OCI-LY7 (cell line): ENCODE measurements around the gene ZNF689. TPM values are rescaled to one million over a fixed set of nuclear protein-coding genes. Genes with fewer than 3 reads are reported as not detected.

Source experiments
- BruUV-seq: library from RNA; stranded (reverse); fragments of 400-500 nt; replicated peaks from 2 replicates; lab custom pipeline; 2021; lab: Mats Ljungman, UMichigan
- CTCF ChIA-PET: fragments of 300-600 bp; sonication (Branson Sonifier 250); formaldehyde crosslinking; loops from one replicate; lab custom pipeline; 2022; ENCODE audit warnings: antibody characterized with exemption; ENCODE audit not compliant: unreplicated experiment; lab: Charles Lee
- POLR2A ChIA-PET: fragments of 300-600 bp; sonication (Branson Sonifier 250); formaldehyde crosslinking; loops from one replicate; lab custom pipeline; 2022; ENCODE audit warnings: antibody characterized with exemption; lab: Charles Lee
- DNase-seq: peaks from one replicate; pipeline ENCODE4 v3.0.0-alpha.2; 2015; ENCODE audit warnings: low spot score
- H2AFZ ChIP-seq: fragments of 200-600 bp; sonication (generic), shearing (Covaris generic); 2 replicates; pipeline ENCODE4 v1.6.1; 2014; ENCODE audit warnings: mild to moderate bottlenecking, antibody characterized with exemption, low read length, moderate library complexity
- H3K27ac ChIP-seq: fragments of 200-600 bp; sonication (generic); 2 replicates; pipeline ENCODE4 v1.5.1; 2014; ENCODE audit warnings: mixed run types, low read depth, mild to moderate bottlenecking, moderate library complexity, low read length, inconsistent platforms; ENCODE audit not compliant: poor library complexity, severe bottlenecking
- H3K36me3 ChIP-seq: fragments of 200-600 bp; sonication (generic); 2 replicates; pipeline ENCODE4 v1.6.1; 2014; ENCODE audit warnings: mild to moderate bottlenecking, antibody characterized with exemption, low read length, moderate library complexity, mixed read lengths; ENCODE audit not compliant: insufficient read depth
- H3K4me1 ChIP-seq: fragments of 200-600 bp; sonication (generic); 2 replicates; pipeline ENCODE4 v1.5.1; 2014; ENCODE audit warnings: mild to moderate bottlenecking, low read length; ENCODE audit not compliant: insufficient read depth, poor library complexity, severe bottlenecking
- H3K4me2 ChIP-seq: fragments of 200-600 bp; sonication (generic); 2 replicates; pipeline ENCODE4 v1.6.1; 2014; ENCODE audit warnings: mild to moderate bottlenecking, low read length
- H3K4me3 ChIP-seq: fragments of 200-600 bp; sonication (generic); 2 replicates; pipeline ENCODE4 v1.5.1; 2014; ENCODE audit warnings: mild to moderate bottlenecking, low read depth, low read length; ENCODE audit not compliant: poor library complexity, severe bottlenecking
- H3K79me2 ChIP-seq: fragments of 200-600 bp; sonication (generic); 2 replicates; pipeline ENCODE4 v1.6.1; 2016; ENCODE audit warnings: low read depth, mild to moderate bottlenecking, low read length, moderate library complexity, mixed read lengths; ENCODE audit not compliant: insufficient read depth
- H3K9me2 ChIP-seq: fragments of 200-600 bp; sonication (generic); 2 replicates; pipeline ENCODE4 v1.6.1; 2016; ENCODE audit warnings: mild to moderate bottlenecking, low read length, mixed read lengths; ENCODE audit not compliant: insufficient read depth
- H3K9me3 ChIP-seq: fragments of 200-600 bp; sonication (generic); 2 replicates; pipeline ENCODE4 v1.6.1; 2014; ENCODE audit warnings: mild to moderate bottlenecking, mixed run types, low read length, mixed read lengths
- H4K20me1 ChIP-seq: fragments of 200-600 bp; sonication (generic); 2 replicates; pipeline ENCODE4 v1.6.1; 2014; ENCODE audit warnings: mild to moderate bottlenecking, antibody characterized with exemption, low read length, moderate library complexity, mixed read lengths; ENCODE audit not compliant: insufficient read depth
- EZH2phosphoT487 ChIP-seq: fragments of 200-600 bp; sonication (generic); IDR thresholded peaks from 2 replicates; pipeline ENCODE4 v1.6.1; 2018; ENCODE audit warnings: low read depth, borderline replicate concordance, mild to moderate bottlenecking, mixed run types, antibody characterized with exemption, low read length, moderate library complexity, mixed read lengths
- intact Hi-C: fragments of 100-400 bp; cut with micrococcal nuclease; formaldehyde crosslinking; loops from one replicate; pipeline ENCODE4 v1.10.0; 2022; ENCODE audit not compliant: unreplicated experiment
- total RNA-seq, 2 experiments: library from RNA; depleted of rRNA in 1 of 2; stranded (reverse); fragments of >200 nt in 1 of 2; shearing (Covaris generic) in 1 of 2; gene quantifications; 2 replicates each; pipeline ENCODE4 v1.2.3, GENCODE V29; 2014 to 2022
- TF ChIP-seq, protein P1 (sequence below): fragments of 200-600 bp; sonication (generic); conservative IDR thresholded peaks from 2 replicates; pipeline ENCODE4 v1.5.1; 2014; ENCODE audit warnings: mild to moderate bottlenecking, antibody characterized with exemption, low read length, moderate library complexity, mixed read lengths

The ZNF689 gene
- total RNA-seq, 2 experiments from 2014 or later = 15.0 to 16.7 TPM

DNA sequence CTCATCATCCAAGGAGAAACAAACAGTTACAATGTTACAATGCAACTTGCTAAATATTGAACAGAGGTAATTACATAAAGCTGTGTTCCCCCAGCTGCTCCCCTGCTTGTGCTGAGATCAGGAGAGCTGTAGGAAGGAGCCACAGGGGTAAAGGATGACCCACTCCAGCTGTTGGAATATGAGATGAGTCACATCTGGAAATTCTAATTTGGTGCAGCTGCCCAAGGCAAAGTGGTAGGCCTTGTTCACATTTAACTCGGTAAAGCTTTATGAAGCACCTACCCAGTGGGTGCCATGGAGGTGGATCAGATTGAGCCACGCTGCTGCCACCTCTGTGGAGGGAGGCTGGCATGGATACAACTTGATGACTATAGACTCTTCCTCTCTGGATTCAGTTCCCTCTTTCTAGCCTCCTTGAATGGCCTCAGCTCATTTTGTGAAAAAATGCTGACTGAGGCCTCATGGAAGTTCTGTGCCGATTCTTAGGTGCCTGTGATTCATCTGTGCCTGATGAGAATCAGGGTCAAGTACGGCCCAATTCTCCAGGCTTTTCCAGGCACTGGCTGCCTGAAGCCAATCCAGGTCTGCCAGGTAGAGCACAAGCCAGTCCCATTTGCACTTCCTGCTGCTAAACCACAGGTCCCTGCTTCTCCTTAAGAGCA lies 7.4 kb downstream of the ZNF689 start:
- Histone ChIP-seq H3K9me2 (no peaks in the 10 kb centered on the region), H3K4me3 (no peak overlapping the region), H3K36me3 (peaks cover 55% of the 10 kb centered on the region), H3K79me2 (no peaks in the 10 kb centered on the region), H3K4me1 (peaks cover 4% of the 10 kb centered on the region), H4K20me1 (no peaks in the 10 kb centered on the region), H3K4me2 (no peak overlapping the region), H2AFZ (no peak overlapping the region), H3K27ac (no peak overlapping the region), H3K9me3 (0 out of 2 replicates have a peak, but pooled peaks cover 3% of the 10 kb centered on the region)
- POLR2A ChIA-PET = interaction anchor here (0.5 to 1.7 kb wide), 6 partner anchors 10 to 28 kb away, joined by 3 to 5 read pairs (median 3); no protein-coding TSS in a partner anchor
- TF ChIP-seq EZH2phosphoT487 = no peak
- TF ChIP-seq, protein P1, sequence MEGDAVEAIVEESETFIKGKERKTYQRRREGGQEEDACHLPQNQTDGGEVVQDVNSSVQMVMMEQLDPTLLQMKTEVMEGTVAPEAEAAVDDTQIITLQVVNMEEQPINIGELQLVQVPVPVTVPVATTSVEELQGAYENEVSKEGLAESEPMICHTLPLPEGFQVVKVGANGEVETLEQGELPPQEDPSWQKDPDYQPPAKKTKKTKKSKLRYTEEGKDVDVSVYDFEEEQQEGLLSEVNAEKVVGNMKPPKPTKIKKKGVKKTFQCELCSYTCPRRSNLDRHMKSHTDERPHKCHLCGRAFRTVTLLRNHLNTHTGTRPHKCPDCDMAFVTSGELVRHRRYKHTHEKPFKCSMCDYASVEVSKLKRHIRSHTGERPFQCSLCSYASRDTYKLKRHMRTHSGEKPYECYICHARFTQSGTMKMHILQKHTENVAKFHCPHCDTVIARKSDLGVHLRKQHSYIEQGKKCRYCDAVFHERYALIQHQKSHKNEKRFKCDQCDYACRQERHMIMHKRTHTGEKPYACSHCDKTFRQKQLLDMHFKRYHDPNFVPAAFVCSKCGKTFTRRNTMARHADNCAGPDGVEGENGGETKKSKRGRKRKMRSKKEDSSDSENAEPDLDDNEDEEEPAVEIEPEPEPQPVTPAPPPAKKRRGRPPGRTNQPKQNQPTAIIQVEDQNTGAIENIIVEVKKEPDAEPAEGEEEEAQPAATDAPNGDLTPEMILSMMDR = no peak
- intact Hi-C loops = no loop called here
- CTCF ChIA-PET = no interaction called here
- no peak for DNase-seq
- TSS peak; percentile 58 for BruUV-seq

- no TSS peak for BruUV-seq
- intact Hi-C loops = no loop called here
- TF ChIP-seq, protein P1 = no peak
- TF ChIP-seq EZH2phosphoT487 = no peak
These were observed 8.2 kb downstream of the ZNF689 start for GRCh38 chr16:30601966-30602365.

DNA sequence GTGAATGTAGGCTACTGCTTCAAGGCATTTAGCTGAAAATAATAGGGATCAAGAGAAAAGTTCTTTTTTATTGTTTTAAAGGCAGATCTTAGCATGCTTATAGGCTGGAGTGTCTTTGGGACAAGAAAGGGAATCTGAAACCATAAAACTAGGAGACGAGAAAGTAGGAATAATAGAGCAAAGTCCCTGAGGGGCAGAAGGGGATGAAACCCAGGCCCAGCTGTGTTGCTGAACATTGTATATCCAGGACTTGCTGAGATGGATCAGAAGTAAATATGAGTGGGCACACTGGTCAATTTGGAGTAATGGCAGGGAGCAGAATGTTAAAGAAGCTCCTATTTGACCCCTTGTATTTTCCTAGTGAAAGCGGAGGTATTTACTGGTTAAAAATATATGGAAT lies 9.3 kb downstream of the ZNF689 start:
- no peaks in the 10 kb centered on the region for H4K20me1 ChIP-seq
- no peak overlapping the region for H3K4me3 ChIP-seq
- no peaks in the 10 kb centered on the region for H3K9me2 ChIP-seq
- H3K79me2 ChIP-seq = no peaks in the 10 kb centered on the region
- H3K27ac ChIP-seq = no peak overlapping the region
- TF ChIP-seq, protein P1 = no peak
- TF ChIP-seq EZH2phosphoT487 = no peak
- peaks cover 4% of the 10 kb centered on the region for H3K4me1 ChIP-seq
- ChIA-PET POLR2A (no interaction called here), CTCF (no interaction called here)
- H3K4me2 ChIP-seq = no peak overlapping the region
- intact Hi-C loops = no loop called here
- no TSS peak for BruUV-seq
- H3K36me3 ChIP-seq = peaks cover 40% of the 10 kb centered on the region
- DNase-seq = no peak
- 0 out of 2 replicates have a peak, but pooled peaks cover 3% of the 10 kb centered on the region for H3K9me3 ChIP-seq
- no peak overlapping the region for H2AFZ ChIP-seq

More at GRCh38 chr16:30601966-30602365, 8.2 kb downstream of the ZNF689 start:
- Histone ChIP-seq H3K4me2 (no peak overlapping the region), H4K20me1 (no peaks in the 10 kb centered on the region), H3K79me2 (no peaks in the 10 kb centered on the region), H3K9me2 (no peaks in the 10 kb centered on the region), H2AFZ (no peak overlapping the region), H3K4me3 (no peak overlapping the region), H3K9me3 (0 out of 2 replicates have a peak, but pooled peaks cover 3% of the 10 kb centered on the region), H3K27ac (no peak overlapping the region), H3K36me3 (peaks cover 50% of the 10 kb centered on the region), H3K4me1 (peaks cover 4% of the 10 kb centered on the region)
- DNase-seq = no peak
- POLR2A ChIA-PET = interaction anchor here (0.6 to 1.1 kb wide), 2 partner anchors 13 to 18 kb away, joined by 3 read pairs; no protein-coding TSS in a partner anchor
- CTCF ChIA-PET = no interaction called here
